ENCODE measurements around the gene LDAH. TPM values are rescaled to one million over a fixed set of nuclear protein-coding genes. Genes with fewer than 3 reads are reported as not detected.

The LDAH gene
- total RNA-seq, 1 experiment from 2014 or later: not detected

GRCh38 chr2:20653695-20654534, 169.0 kb downstream of the LDAH start:
- peaks cover 15% of the 10 kb centered on the region for H3K4me1 ChIP-seq (ENCODE audit: insufficient read depth, low read length)
- DNase-seq (no peak), ATAC-seq (no peak)
- no peak overlapping the region for H3K27ac ChIP-seq (ENCODE audit: low read length)
- H3K4me2 ChIP-seq (ENCODE audit: low read length): no peak overlapping the region
- H2AFZ ChIP-seq (ENCODE audit: low read length): no peak overlapping the region
- peaks cover 12% of the 10 kb centered on the region; the same call in 1 of the 2 replicates for H3K27me3 ChIP-seq (ENCODE audit: low read length)
- no peak overlapping the region for H3K4me3 ChIP-seq (ENCODE audit: low read length)
- H3K79me2 ChIP-seq (ENCODE audit: low read length): no peaks in the 10 kb centered on the region
- no peaks in the 10 kb centered on the region for H4K20me1 ChIP-seq (ENCODE audit: low read length)
- H3F3A ChIP-seq (ENCODE audit: low read length, unreplicated experiment): no peaks in the 10 kb centered on the region
- no peaks in the 10 kb centered on the region for H3K36me3 ChIP-seq (ENCODE audit: low read depth, low read length)
- ChIA-PET POLR2A (ENCODE audit: unreplicated experiment) (no interaction called here), CTCF (no interaction called here)
- TF ChIP-seq CTCF (conservative IDR thresholded peaks at IDR 0.05; ENCODE audit: low read depth, low read length) (no peak), EZH2phosphoT487 (IDR thresholded peaks at IDR 0.05; ENCODE audit: borderline replicate concordance, low read length) (no peak), EZH2 (IDR thresholded peaks at IDR 0.05; ENCODE audit: low read length, unreplicated experiment) (no peak)
- no TSS peak for BruUV-seq (replicated peaks)
- intact Hi-C loops (cut with micrococcal nuclease): no loop called here
- H3K9me3 ChIP-seq (ENCODE audit: low read length): no peaks in the 10 kb centered on the region
- H3K9ac ChIP-seq (ENCODE audit: low read length): no peak overlapping the region
- H3K9me2 ChIP-seq (replicated peaks; ENCODE audit: low read length): no peaks in the 10 kb centered on the region

GRCh38 chr2:20652673-20653575, 170.0 kb downstream of the LDAH start:
- CTCF ChIA-PET: no interaction called here
- no peaks in the 10 kb centered on the region for H3F3A ChIP-seq (ENCODE audit: low read length, unreplicated experiment)

More at GRCh38 chr2:20652673-20653575, 170.0 kb downstream of the LDAH start:
- Histone ChIP-seq H3K9me3 (ENCODE audit: low read length) (no peaks in the 10 kb centered on the region), H3K27ac (ENCODE audit: low read length) (no peak overlapping the region), H2AFZ (ENCODE audit: low read length) (no peak overlapping the region), H3K4me2 (ENCODE audit: low read length) (no peak overlapping the region), H3K4me3 (ENCODE audit: low read length) (no peak overlapping the region), H3K9ac (ENCODE audit: low read length) (no peak overlapping the region), H3K36me3 (ENCODE audit: low read depth, low read length) (no peaks in the 10 kb centered on the region), H3K4me1 (ENCODE audit: insufficient read depth, low read length) (peaks cover 15% of the 10 kb centered on the region), H3K79me2 (ENCODE audit: low read length) (no peaks in the 10 kb centered on the region), H3K27me3 (ENCODE audit: low read length) (peaks cover 12% of the 10 kb centered on the region; the same call in 1 of the 2 replicates), H3K9me2 (replicated peaks; ENCODE audit: low read length) (no peaks in the 10 kb centered on the region), H4K20me1 (ENCODE audit: low read length) (no peaks in the 10 kb centered on the region)
- ATAC-seq (no peak), DNase-seq (no peak)
- no TSS peak for BruUV-seq (replicated peaks)
- TF ChIP-seq CTCF (conservative IDR thresholded peaks at IDR 0.05; ENCODE audit: low read depth, low read length) (no peak), EZH2 (IDR thresholded peaks at IDR 0.05; ENCODE audit: low read length, unreplicated experiment) (no peak), EZH2phosphoT487 (IDR thresholded peaks at IDR 0.05; ENCODE audit: borderline replicate concordance, low read length) (no peak)
- POLR2A ChIA-PET (ENCODE audit: unreplicated experiment): no interaction called here
- intact Hi-C loops (cut with micrococcal nuclease): no loop called here
